ENCODE results near the gene MARCHF9.

GRCh38 chr12:57757771-57758170 is 2.9 kb downstream of the MARCHF9 start:
- TF ChIP-seq CTCF (IDR thresholded peaks at IDR 0.05) (no peak), POLR2A (IDR thresholded peaks at IDR 0.05) (no peak)

All from lower leg skin (tissue), 3 donors.